DMS153 treated with DMSO at 0.1 percent for 48 hours (cell line): Measurements from ENCODE around the gene TMEM100.
A peak's percentile ranks its signal among the peaks of the same experiment; 100 is the strongest.

Source experiments
- DNase-seq: peaks from one replicate; lab custom pipeline; 2025; ENCODE audit not compliant: unreplicated experiment; lab: John Stamatoyannopoulos, UW

TMEM100 gene

GRCh38 chr17:55720919-55721836, 1.5 kb downstream of the TMEM100 start:
- DNase-seq, result no peak

GRCh38 chr17:55717898-55718735, 4.5 kb downstream of the TMEM100 start:
- peak; percentile 47 for DNase-seq

GRCh38 chr17:55717432-55717831, 5.2 kb downstream of the TMEM100 start:
- DNase-seq, result no peak

GRCh38 chr17:55710829-55711496, 11.7 kb downstream of the TMEM100 start:
- DNase-seq, result peak; percentile 64

GRCh38 chr17:55710410-55710809, 12.3 kb downstream of the TMEM100 start:
- peak; percentile 64 for DNase-seq

GRCh38 chr17:55709984-55710383, 12.7 kb downstream of the TMEM100 start:
- peak; percentile 28 for DNase-seq

- DNase-seq, result no peak
Measured at GRCh38 chr17:55709440-55709839, 13.2 kb downstream of the TMEM100 start.

GRCh38 chr17:55708175-55708974, 14.3 kb downstream of the TMEM100 start:
- DNase-seq, result no peak

- DNase-seq, result no peak
Measured at GRCh38 chr17:55706808-55707773, 15.6 kb downstream of the TMEM100 start.

GRCh38 chr17:55705847-55706246, 16.8 kb downstream of the TMEM100 start:
- peak; percentile 20 for DNase-seq

- no peak for DNase-seq
Measured at GRCh38 chr17:55704401-55704800, 18.3 kb downstream of the TMEM100 start.

- DNase-seq, result no peak
Measured at GRCh38 chr17:55702150-55702549, 20.5 kb downstream of the TMEM100 start.

- no peak for DNase-seq
Measured at GRCh38 chr17:55699181-55699860, 23.3 kb downstream of the TMEM100 start.

GRCh38 chr17:55694286-55694910, 28.3 kb downstream of the TMEM100 start:
- no peak for DNase-seq

- no peak for DNase-seq
Measured at GRCh38 chr17:55693254-55694216, 29.1 kb downstream of the TMEM100 start.

GRCh38 chr17:55692276-55692675, 30.4 kb downstream of the TMEM100 start:
- no peak for DNase-seq

- no peak for DNase-seq
Measured at GRCh38 chr17:55691666-55692065, 31.0 kb downstream of the TMEM100 start.
